NAMALWA (cell line): Measurements from ENCODE around the gene DIP2A.

Experiments
- DNase-seq: peaks from one replicate; pipeline ENCODE4 v3.0.0-alpha.2; 2015; ENCODE audit warnings: low spot score

DIP2A gene

GRCh38 chr21:46597896-46598343, 139.2 kb downstream of the DIP2A start:
- no peak for DNase-seq

GRCh38 chr21:46598581-46599572, 140.2 kb downstream of the DIP2A start:
- DNase-seq: no peak

- DNase-seq: no peak
Measured at GRCh38 chr21:46600305-46600704, 141.6 kb downstream of the DIP2A start.

GRCh38 chr21:46600978-46601377, 142.3 kb downstream of the DIP2A start:
- DNase-seq: no peak

GRCh38 chr21:46603228-46603627, 144.5 kb downstream of the DIP2A start:
- DNase-seq: no peak

- DNase-seq: no peak
Measured at GRCh38 chr21:46604329-46604974, 145.8 kb downstream of the DIP2A start.

- no peak for DNase-seq
Measured at GRCh38 chr21:46604975-46605766, 146.5 kb downstream of the DIP2A start, which contains the start of gene S100B. Gene S100B (minus strand): TSS chr21:46605082. CDS start chr21:46602415, 2,667 bp downstream.

- DNase-seq: no peak
Measured at GRCh38 chr21:46605767-46606426, 147.2 kb downstream of the DIP2A start.

- no peak for DNase-seq
Measured at GRCh38 chr21:46606427-46606813, 147.7 kb downstream of the DIP2A start.

GRCh38 chr21:46607636-46608035, 148.9 kb downstream of the DIP2A start:
- DNase-seq: no peak

- DNase-seq: no peak
Measured at GRCh38 chr21:46608672-46609111, 150.0 kb downstream of the DIP2A start.

GRCh38 chr21:46610018-46610701, 151.5 kb downstream of the DIP2A start:
- no peak for DNase-seq

GRCh38 chr21:46613391-46613790, 154.7 kb downstream of the DIP2A start:
- DNase-seq: no peak

GRCh38 chr21:46616050-46616449, 157.4 kb downstream of the DIP2A start:
- DNase-seq: no peak

GRCh38 chr21:46616656-46617055, 158.0 kb downstream of the DIP2A start:
- DNase-seq: no peak

GRCh38 chr21:46617267-46618051, 158.8 kb downstream of the DIP2A start:
- no peak for DNase-seq

- no peak for DNase-seq
Measured at GRCh38 chr21:46618738-46619379, 160.2 kb downstream of the DIP2A start.
